Measurements from ENCODE around the gene PON3.
"Not testable (repeated sequence)": the region's sequence is repeated elsewhere in the genome, so short reads cannot be mapped to it uniquely, and the experiment has no call there.

Gene PON3

DNA sequence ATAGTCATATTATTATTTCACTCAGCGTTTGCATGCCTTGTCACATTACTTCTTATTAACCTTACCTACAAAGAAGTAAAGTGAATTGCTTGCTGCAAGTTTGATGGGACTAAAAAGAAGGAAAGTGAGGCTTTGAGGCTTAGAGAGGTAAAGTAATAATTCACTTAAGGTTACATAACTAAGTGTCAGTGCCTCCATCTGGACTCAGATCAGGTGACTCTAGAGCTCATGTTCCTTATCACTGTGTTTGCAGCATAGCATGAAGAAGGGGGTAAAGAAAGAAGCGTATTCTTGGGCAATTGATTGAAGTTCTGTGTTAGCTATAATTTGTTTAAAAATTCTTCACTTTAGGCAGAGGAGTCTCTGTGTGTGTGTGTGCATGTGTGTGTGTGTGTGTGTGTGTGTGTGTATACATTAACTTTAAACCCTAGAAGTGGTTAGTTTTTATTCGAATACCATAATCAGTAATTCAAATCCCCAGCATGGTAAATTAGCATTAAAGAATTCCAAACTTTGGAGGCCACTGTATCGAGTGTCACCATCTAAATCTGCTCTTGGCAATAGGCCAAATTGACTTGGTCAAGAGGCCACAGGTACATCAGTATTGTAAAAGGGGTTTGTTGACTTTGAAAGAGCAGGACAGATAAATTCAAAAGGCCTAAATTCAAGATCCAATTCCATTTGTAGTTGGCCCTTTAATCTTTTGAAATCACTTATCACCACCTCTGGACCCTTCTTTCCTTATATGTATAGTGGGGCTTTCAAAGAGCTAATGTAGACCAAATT is 2.2 kb upstream of the PON3 start:
- DNase-seq (no peak), ATAC-seq (replicated peaks) (no peak)
- Mint-ChIP-seq H3K27me3 (peaks cover 39 to 47% of the 10 kb centered on the region in 2 donors), H3K9me3 (no peaks in the 10 kb centered on the region), H3K36me3 (ENCODE audit: insufficient read depth) (no peaks in the 10 kb centered on the region), H3K4me1 (ENCODE audit: low read depth in 2 of 2) (peaks cover 0 to 4% of the 10 kb centered on the region in 2 donors), H3K27ac (no peak overlapping the region), H3K4me3 (no peak overlapping the region)

DNA sequence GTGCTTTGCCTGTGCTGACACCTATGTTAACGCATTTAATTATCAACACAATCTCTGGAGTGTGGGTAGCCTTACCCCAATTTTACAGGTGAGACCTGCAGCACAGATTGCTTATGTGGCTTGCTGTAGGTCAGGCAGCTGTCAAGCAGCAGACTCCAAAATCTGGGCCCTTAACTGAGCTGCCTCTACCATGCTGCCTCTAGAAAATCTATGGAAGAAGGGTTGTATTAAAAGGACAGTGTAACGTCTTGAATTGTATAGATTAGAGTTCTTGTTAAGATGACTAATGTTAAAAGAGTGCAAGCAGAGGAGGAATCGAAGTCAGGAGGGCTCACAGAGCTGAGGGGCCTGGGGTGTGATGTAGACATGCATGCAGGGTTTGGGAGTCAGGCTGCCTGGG is 1.2 kb upstream of the PON3 start:
- no peak for ATAC-seq (replicated peaks)
- Mint-ChIP-seq H3K36me3 (ENCODE audit: insufficient read depth) (no peaks in the 10 kb centered on the region), H3K27ac (no peak overlapping the region), H3K4me1 (ENCODE audit: low read depth in 2 of 2) (peaks cover 0 to 4% of the 10 kb centered on the region in 2 donors), H3K9me3 (no peaks in the 10 kb centered on the region), H3K4me3 (no peak overlapping the region), H3K27me3 (peaks cover 44 to 54% of the 10 kb centered on the region in 2 donors)
- DNase-seq = no peak

DNA sequence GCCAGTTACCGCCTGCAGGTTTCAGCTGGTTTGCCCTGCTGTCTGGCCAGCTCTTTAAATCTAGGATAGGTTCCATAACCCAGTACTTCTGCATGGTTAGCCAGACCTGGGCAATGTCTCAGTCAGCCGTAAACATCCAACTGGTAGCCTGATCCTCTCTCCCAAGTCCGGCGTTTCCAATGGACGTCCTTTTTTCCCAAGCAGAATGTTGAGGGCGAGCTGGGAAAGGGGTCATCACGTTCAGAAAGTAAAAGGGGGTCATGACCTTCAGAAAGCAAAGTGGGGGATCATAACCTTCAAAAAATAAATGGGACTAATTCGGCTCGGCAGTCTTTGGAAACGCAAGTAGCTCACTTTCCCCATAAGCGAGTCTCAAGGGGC is 430 bp downstream of the PON3 start:
- Mint-ChIP-seq H3K36me3 (ENCODE audit: insufficient read depth) (peaks cover 3% of the 10 kb centered on the region), H3K4me3 (peak overlapping the region; percentile 58 to 59), H3K27me3 (peaks cover 51 to 54% of the 10 kb centered on the region in 2 donors), H3K9me3 (no peaks in the 10 kb centered on the region), H3K4me1 (ENCODE audit: low read depth in 2 of 2) (peaks cover 0 to 4% of the 10 kb centered on the region in 2 donors), H3K27ac (no peak overlapping the region)
- no peak for ATAC-seq (replicated peaks)
- no peak for DNase-seq

DNA sequence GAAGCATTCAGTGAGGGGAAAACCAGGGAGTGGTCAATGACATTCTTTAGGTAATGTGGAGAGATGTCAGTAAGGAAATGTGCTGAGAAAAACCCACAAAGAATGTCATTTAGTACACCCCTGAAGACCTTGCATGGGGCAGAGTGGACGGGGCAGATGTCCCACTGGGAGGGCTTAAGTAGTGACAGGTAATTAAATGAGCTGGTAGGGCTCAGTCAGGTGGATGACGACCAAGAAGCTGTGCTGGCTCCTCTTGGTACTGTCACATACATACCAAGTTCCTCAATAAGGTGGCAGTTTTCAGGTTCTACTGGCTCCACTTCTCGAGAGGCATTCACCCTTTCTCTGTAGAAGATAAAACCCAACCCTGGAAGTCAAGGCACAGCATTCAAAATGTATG is 1.8 kb downstream of the PON3 start:
- Mint-ChIP-seq H3K27ac (no peak overlapping the region), H3K4me1 (ENCODE audit: low read depth in 2 of 2) (peaks cover 0 to 4% of the 10 kb centered on the region in 2 donors), H3K27me3 (peaks cover 47 to 51% of the 10 kb centered on the region in 2 donors)

DNA sequence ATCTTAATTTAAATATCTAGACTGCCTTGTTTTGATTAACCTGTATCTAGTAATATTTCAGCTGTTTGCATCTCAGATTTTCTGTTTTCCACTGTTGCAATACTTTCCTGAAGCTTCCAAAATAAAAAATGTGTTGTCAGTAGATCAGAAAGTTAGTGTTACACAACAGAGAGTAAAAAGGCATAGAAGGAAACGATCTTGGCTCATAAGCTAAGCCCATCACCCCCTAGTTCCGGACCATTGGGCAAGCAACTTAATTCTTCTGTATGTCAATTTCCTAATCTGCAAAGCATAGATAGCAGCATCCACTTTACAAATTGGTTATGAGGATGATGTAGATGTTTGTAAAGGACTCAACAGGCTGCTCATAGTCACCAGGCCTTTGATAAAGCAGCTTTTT is 4.4 kb downstream of the PON3 start:
- H3K27ac Mint-ChIP-seq = no peak overlapping the region
- peaks cover 3% of the 10 kb centered on the region for H3K36me3 Mint-ChIP-seq (ENCODE audit: insufficient read depth)
- no peak for DNase-seq
- H3K4me3 Mint-ChIP-seq = no peak overlapping the region
- ATAC-seq (replicated peaks) = no peak
- no peaks in the 10 kb centered on the region for H3K9me3 Mint-ChIP-seq
- peaks cover 35 to 38% of the 10 kb centered on the region in 2 donors for H3K27me3 Mint-ChIP-seq
- peaks cover 0 to 4% of the 10 kb centered on the region in 2 donors for H3K4me1 Mint-ChIP-seq (ENCODE audit: low read depth in 2 of 2)

More for the DNA sequence above, 1.8 kb downstream of the PON3 start:
- no peak overlapping the region for H3K4me3 Mint-ChIP-seq
- H3K9me3 Mint-ChIP-seq = no peaks in the 10 kb centered on the region
- H3K36me3 Mint-ChIP-seq (ENCODE audit: insufficient read depth) = peaks cover 3% of the 10 kb centered on the region
- no peak for DNase-seq
- no peak for ATAC-seq (replicated peaks)

DNA sequence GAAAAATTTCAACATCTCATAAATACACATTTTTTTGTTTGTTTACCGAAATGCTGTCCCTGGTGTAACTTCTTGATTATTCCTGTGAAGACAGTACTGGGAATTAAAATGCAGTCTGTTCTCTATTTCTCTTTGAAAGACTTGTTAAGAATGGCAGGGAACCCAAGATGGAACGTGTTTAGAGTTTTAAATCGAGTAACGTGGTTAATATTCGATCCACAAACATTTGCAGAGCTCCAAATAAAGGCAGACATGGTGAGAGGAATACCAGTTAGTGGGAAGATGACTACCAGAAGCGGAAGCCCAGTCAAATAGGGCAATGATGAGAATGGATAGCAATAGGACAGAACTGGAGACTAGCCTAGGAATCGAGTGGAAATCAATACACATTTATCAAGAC is 6.7 kb downstream of the PON3 start:
- Mint-ChIP-seq H3K9me3 (no peaks in the 10 kb centered on the region), H3K36me3 (ENCODE audit: insufficient read depth) (peaks cover 3% of the 10 kb centered on the region), H3K27ac (no peak overlapping the region), H3K4me1 (ENCODE audit: low read depth in 2 of 2) (no peaks in the 10 kb centered on the region), H3K4me3 (no peak overlapping the region), H3K27me3 (peaks cover 29 to 32% of the 10 kb centered on the region in 2 donors)
- no peak for DNase-seq
- no peak for ATAC-seq (replicated peaks)

DNA sequence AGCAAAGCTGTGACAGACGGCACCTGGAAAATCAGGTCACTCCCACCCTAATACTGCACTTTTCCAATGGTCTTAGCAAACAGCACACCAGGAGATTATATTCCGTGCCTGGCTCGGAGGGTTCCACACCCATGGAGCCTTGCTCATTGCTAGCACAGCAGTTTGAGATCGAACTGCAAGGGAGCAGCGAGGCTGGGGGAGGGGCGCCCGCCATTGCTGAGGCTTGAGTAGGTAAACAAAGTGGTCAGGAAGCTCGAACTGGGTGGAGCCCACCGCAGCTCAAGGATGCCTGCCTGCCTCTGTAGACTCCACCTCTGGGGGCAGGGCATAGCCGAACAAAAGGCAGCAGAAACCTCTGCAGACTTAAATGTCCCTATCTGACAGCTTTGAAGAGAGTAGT is 16.7 kb downstream of the PON3 start:
- not testable (repeated sequence) for H3K4me3 Mint-ChIP-seq; H3K9me3 Mint-ChIP-seq; ATAC-seq (replicated peaks); H3K36me3 Mint-ChIP-seq (ENCODE audit: insufficient read depth); H3K27ac Mint-ChIP-seq; H3K4me1 Mint-ChIP-seq (ENCODE audit: low read depth in 2 of 2); DNase-seq
- peaks cover 22 to 28% of the 10 kb centered on the region in 2 donors for H3K27me3 Mint-ChIP-seq

DNA sequence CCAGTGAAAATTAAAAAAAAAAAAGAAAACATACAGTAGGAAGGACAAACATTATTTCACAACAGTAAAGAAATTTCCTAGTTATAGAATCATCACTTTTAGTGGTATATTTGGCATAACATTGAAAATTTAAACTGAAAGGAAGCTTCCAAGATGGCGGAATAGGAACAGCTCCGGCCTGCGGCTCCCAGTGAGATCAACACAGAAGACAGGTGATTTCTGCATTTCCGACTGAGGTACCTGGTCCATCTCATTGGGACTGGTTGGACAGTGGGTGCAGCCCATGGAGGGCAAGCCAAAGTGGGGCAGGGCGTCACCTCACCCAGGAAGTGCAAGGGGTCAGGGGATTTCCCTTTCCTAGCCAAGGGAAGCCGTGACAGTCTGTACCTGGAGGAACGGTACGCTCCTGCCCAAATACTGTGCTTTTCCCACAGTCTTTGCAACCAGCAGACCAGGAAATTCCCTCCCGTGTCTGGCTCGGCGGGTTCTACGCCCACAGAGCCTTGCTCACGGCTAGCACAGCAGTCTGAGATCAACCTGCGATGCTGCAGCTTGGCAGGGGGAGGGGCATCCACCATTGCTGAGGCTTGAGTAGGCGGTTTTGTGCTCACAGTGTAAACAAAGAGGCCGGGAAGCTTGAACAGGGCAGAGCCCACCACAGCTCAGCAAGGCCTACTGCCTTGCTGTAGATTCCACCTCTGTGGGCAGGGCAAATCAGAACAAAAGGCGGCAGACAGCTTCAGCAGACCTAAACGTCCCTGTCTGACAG is 19.4 kb downstream of the PON3 start:
- Mint-ChIP-seq H3K36me3 (ENCODE audit: insufficient read depth) (no peaks in the 10 kb centered on the region), H3K4me1 (ENCODE audit: low read depth in 2 of 2) (no peaks in the 10 kb centered on the region), H3K4me3 (no peak overlapping the region), H3K9me3 (no peaks in the 10 kb centered on the region), H3K27ac (no peak overlapping the region), H3K27me3 (peaks cover 15 to 19% of the 10 kb centered on the region in 2 donors)
- ATAC-seq (replicated peaks) (peak; percentile 35), DNase-seq (peak in 1 of 3 experiments; percentile 3)

DNA sequence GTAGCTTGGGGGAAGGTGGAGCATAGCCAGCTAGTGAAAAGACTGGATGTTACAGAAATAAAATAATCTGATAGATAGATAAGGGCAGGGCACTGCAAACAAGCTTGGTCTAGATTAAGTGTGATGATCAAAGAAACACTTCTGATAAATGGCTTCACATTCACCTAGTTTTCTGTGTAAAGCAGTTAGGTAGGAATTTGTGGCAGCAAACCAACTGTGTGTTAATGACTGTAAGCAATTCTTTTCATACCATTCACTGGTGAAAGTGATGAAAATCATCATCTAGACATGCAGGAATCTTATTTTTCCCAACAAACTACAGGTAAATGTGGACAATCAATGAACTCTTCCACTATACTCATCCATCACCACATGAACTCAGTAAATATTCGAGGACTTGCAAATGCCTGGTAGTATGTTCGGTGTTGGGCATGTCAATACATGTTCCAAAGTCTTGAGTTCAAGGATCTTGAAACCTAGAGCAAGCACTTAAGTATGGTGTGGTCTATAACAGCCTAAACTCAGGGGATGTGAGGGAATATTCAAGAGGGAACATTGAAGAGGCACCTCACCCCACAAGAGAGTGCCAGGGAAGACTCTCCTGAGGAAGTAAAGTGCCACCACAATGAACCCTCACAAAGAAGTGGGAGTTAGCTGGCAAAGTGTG is 20.5 kb downstream of the PON3 start:
- Mint-ChIP-seq H3K36me3 (ENCODE audit: insufficient read depth) (no peaks in the 10 kb centered on the region), H3K9me3 (no peaks in the 10 kb centered on the region), H3K4me3 (no peak overlapping the region), H3K27me3 (peaks cover 8 to 15% of the 10 kb centered on the region in 2 donors), H3K4me1 (ENCODE audit: low read depth in 2 of 2) (no peaks in the 10 kb centered on the region), H3K27ac (no peak overlapping the region)
- no peak for DNase-seq
- no peak for ATAC-seq (replicated peaks)

DNA sequence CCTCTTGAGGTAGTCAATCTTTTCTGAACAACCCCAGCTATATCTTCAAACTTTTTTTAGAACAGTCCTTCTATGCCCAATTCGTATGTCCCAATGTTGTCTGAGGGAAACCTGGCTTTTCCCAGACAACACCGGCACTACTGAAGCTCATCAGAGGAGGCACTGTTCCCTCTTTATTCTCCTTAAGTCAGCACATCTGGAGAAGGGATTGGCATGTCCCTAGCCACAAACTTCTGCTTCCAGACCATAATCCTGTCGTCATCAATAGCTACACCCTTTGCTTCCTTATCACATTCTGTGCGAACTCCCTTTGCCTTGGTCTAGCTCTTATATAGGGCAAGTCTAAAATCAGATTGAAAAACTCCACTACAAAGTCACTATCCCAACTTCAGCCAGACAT is 22.9 kb downstream of the PON3 start:
- DNase-seq = no peak
- Mint-ChIP-seq H3K4me1 (ENCODE audit: low read depth in 2 of 2) (no peaks in the 10 kb centered on the region), H3K36me3 (ENCODE audit: insufficient read depth) (no peaks in the 10 kb centered on the region), H3K4me3 (no peak overlapping the region), H3K9me3 (no peaks in the 10 kb centered on the region), H3K27ac (no peak overlapping the region), H3K27me3 (peaks cover 3 to 15% of the 10 kb centered on the region in 2 donors)
- ATAC-seq (replicated peaks) = no peak

DNA sequence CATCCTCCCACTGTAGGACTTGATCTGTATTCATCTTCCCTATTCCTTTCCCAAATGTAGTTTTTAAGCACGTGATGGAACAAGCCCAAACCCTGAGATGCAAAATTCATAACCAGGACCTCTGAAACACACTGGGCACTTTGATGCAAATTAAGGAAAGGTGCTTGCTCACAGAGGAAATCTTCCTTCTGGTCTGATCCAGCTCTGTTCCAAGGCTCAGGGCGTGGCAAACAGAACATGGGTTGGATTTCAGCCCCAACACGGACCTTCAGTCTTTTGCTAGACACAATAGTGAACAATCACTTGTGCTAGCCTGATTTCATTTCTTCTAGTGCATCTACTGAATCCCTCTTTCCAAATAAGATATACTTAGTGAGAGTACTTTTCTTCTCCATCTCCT is 27.9 kb downstream of the PON3 start:
- DNase-seq = no peak
- H3K4me3 Mint-ChIP-seq = no peak overlapping the region
- H3K27me3 Mint-ChIP-seq = peaks cover 17 to 23% of the 10 kb centered on the region in 2 donors
- no peak overlapping the region for H3K27ac Mint-ChIP-seq
- H3K4me1 Mint-ChIP-seq (ENCODE audit: low read depth in 2 of 2) = no peaks in the 10 kb centered on the region
- H3K36me3 Mint-ChIP-seq (ENCODE audit: insufficient read depth) = no peaks in the 10 kb centered on the region
- H3K9me3 Mint-ChIP-seq = no peaks in the 10 kb centered on the region
- ATAC-seq (replicated peaks) = no peak

DNA sequence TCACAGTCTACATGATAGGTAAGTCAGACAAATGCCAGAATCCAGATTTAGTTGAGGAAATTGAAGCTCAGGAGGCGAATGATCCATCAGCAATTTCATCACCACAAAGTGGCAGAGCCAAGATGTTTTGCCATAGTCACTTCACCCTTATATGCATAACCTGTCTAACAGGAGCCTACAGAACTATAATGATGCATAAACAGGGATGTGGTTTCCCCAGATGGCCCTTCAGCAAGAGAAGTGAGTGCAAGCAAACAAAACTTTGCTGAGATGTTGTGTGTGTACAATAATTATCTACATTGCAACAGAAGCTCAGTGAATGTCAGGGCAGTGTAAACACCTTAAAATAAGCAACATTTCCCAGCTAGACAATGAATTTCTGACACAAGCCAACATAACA is 28.6 kb downstream of the PON3 start:
- H3K27ac Mint-ChIP-seq = no peak overlapping the region
- H3K27me3 Mint-ChIP-seq = peaks cover 17 to 30% of the 10 kb centered on the region in 2 donors

DNA sequence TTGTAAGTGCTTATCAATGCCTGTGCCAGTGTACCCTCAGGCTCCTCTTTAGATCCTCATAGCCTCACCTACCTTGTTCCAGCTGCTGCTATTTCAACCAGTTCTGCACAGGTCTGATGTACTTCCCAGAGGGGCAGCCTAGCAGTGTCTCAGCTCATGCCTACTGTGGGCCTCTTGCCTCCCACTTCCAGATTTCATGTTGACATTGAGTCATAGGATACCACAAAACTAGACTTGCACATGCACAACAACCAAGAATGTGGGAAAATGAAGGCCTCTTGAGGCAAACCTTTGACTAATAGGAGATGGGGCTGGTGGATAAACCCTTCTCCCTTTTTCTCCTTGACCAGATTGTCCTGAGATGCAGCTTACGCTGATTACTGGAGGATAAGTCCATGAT is 31.0 kb downstream of the PON3 start:
- no peaks in the 10 kb centered on the region for H3K36me3 Mint-ChIP-seq (ENCODE audit: insufficient read depth)
- no peaks in the 10 kb centered on the region for H3K9me3 Mint-ChIP-seq
- H3K4me1 Mint-ChIP-seq (ENCODE audit: low read depth in 2 of 2) = no peaks in the 10 kb centered on the region
- H3K27me3 Mint-ChIP-seq = peaks cover 15 to 36% of the 10 kb centered on the region in 2 donors
- no peak for DNase-seq
- no peak overlapping the region for H3K4me3 Mint-ChIP-seq
- no peak overlapping the region for H3K27ac Mint-ChIP-seq
- ATAC-seq (replicated peaks) = no peak

More for the DNA sequence above, 28.6 kb downstream of the PON3 start:
- no peaks in the 10 kb centered on the region for H3K36me3 Mint-ChIP-seq (ENCODE audit: insufficient read depth)
- H3K4me1 Mint-ChIP-seq (ENCODE audit: low read depth in 2 of 2) = no peaks in the 10 kb centered on the region
- DNase-seq (no peak), ATAC-seq (replicated peaks) (no peak)
- no peaks in the 10 kb centered on the region for H3K9me3 Mint-ChIP-seq
- no peak overlapping the region for H3K4me3 Mint-ChIP-seq
